IMR-90 (cell line): ENCODE measurements around the gene ABHD18. TPM values are rescaled to one million over a fixed set of nuclear protein-coding genes. Genes with fewer than 3 reads are reported as not detected.
"Not testable (repeated sequence)": the region's sequence is repeated elsewhere in the genome, so short reads cannot be mapped to it uniquely, and the experiment has no call there.

Source experiments
- ATAC-seq: fragments of 200-7000 bp; cut with Tn5 transposase; 2 replicates; pipeline ENCODE4 v1.9.1; 2020; ENCODE audit warnings: low read depth, mild to moderate bottlenecking, moderate library complexity
- BruUV-seq: library from RNA; stranded (reverse); fragments of 400-500 nt; replicated peaks from 2 replicates; lab custom pipeline; 2021; lab: Mats Ljungman, UMichigan
- CTCF ChIA-PET: fragments of 300-600 bp; formaldehyde crosslinking; extraction: SDS; loops from one replicate; lab custom pipeline; 2021; ENCODE audit warnings: antibody characterized with exemption; lab: Yijun Ruan, JAX
- POLR2A ChIA-PET: fragments of 300-600 bp; sonication (Branson Sonifier 250); formaldehyde crosslinking; loops from one replicate; lab custom pipeline; 2022; ENCODE audit warnings: antibody characterized with exemption; ENCODE audit not compliant: unreplicated experiment; lab: Charles Lee
- DNase-seq: peaks from one replicate; pipeline ENCODE4 v3.0.0; 2013
- H2AFZ ChIP-seq: replicated peaks from 2 replicates; pipeline ENCODE3; 2013; ENCODE audit warnings: low read length, mild to moderate bottlenecking; ENCODE audit not compliant: poor library complexity
- H2AK5ac ChIP-seq: 2 replicates; pipeline ENCODE4 v1.6.1; 2013; ENCODE audit warnings: low read depth, low read length, inconsistent platforms
- H2AK9ac ChIP-seq: replicated peaks from 2 replicates; pipeline ENCODE3; 2013; ENCODE audit warnings: mild to moderate bottlenecking, low read depth, low read length, moderate library complexity; ENCODE audit not compliant: poor library complexity
- H2BK120ac ChIP-seq: 2 replicates; pipeline ENCODE4 v1.6.1; 2013; ENCODE audit warnings: low read depth, low read length, inconsistent platforms
- H2BK15ac ChIP-seq: 3 replicates; pipeline ENCODE4 v1.6.1; 2013; ENCODE audit warnings: low read depth, low read length, inconsistent platforms
- H2BK20ac ChIP-seq: 2 replicates; pipeline ENCODE4 v1.6.1; 2013; ENCODE audit warnings: low read depth, mild to moderate bottlenecking, inconsistent platforms, low read length, moderate library complexity
- H2BK5ac ChIP-seq: 2 replicates; pipeline ENCODE4 v1.6.1; 2013; ENCODE audit warnings: mild to moderate bottlenecking, low read depth, low read length, inconsistent platforms; ENCODE audit not compliant: poor library complexity, severe bottlenecking
- H3K14ac ChIP-seq: replicated peaks from 2 replicates; pipeline ENCODE4 v1.6.1; 2013; ENCODE audit warnings: low read depth, low read length, inconsistent platforms
- H3K18ac ChIP-seq: 2 replicates; pipeline ENCODE4 v1.6.1; 2013; ENCODE audit warnings: low read depth, low read length, control low read depth
- H3K23ac ChIP-seq: 2 replicates; pipeline ENCODE4 v1.6.1; 2013; ENCODE audit warnings: low read depth, low read length, inconsistent platforms
- H3K27ac ChIP-seq: 2 replicates; pipeline ENCODE4 v1.5.1; 2013; ENCODE audit warnings: mild to moderate bottlenecking, control low read depth, low read length; ENCODE audit not compliant: insufficient read depth
- H3K27me3 ChIP-seq: 2 replicates; pipeline ENCODE4 v1.6.1; 2013; ENCODE audit warnings: low read length; ENCODE audit not compliant: control insufficient read depth, insufficient read depth
- H3K36me3 ChIP-seq: 2 replicates; pipeline ENCODE4 v1.6.1; 2013; ENCODE audit warnings: low read length, mixed read lengths; ENCODE audit not compliant: control insufficient read depth, insufficient read depth
- H3K4ac ChIP-seq: 2 replicates; pipeline ENCODE4 v1.6.1; 2013; ENCODE audit warnings: low read depth, low read length, inconsistent platforms
- H3K4me1 ChIP-seq: 2 replicates; pipeline ENCODE4 v1.6.1; 2013; ENCODE audit warnings: low read length, mixed read lengths; ENCODE audit not compliant: control insufficient read depth, insufficient read depth
- H3K4me2 ChIP-seq: 2 replicates; pipeline ENCODE4 v1.6.1; 2013; ENCODE audit warnings: low read depth, mild to moderate bottlenecking, control low read depth, low read length, moderate library complexity
- H3K4me3 ChIP-seq: 2 replicates; pipeline ENCODE4 v1.5.1; 2013; ENCODE audit warnings: low read depth, mild to moderate bottlenecking, control low read depth, low read length, moderate library complexity; ENCODE audit not compliant: insufficient read depth
- H3K56ac ChIP-seq: 2 replicates; pipeline ENCODE4 v1.6.1; 2013; ENCODE audit warnings: low read length, inconsistent platforms; ENCODE audit not compliant: insufficient read depth; ENCODE audit errors: extremely low read depth
- H3K79me1 ChIP-seq, 2 experiments: 2 replicates each; pipeline ENCODE4 v1.6.1; 2013; ENCODE audit warnings: low read length in 2 of 2, inconsistent platforms in 1 of 2, low read depth in 1 of 2
- H3K9ac ChIP-seq: 2 replicates; pipeline ENCODE4 v1.6.1; 2013; ENCODE audit warnings: low read depth, low read length, control low read depth
- H3K9me1 ChIP-seq: 2 replicates; pipeline ENCODE4 v1.6.1; 2013; ENCODE audit warnings: low read length, inconsistent platforms; ENCODE audit not compliant: insufficient read depth
- H3K9me3 ChIP-seq: 2 replicates; pipeline ENCODE4 v1.6.1; 2013; ENCODE audit warnings: low read length; ENCODE audit not compliant: control insufficient read depth, insufficient read depth
- H4K20me1 ChIP-seq: 2 replicates; pipeline ENCODE4 v1.6.1; 2013; ENCODE audit warnings: low read length, inconsistent platforms; ENCODE audit not compliant: insufficient read depth
- H4K5ac ChIP-seq: 2 replicates; pipeline ENCODE4 v1.6.1; 2013; ENCODE audit warnings: mild to moderate bottlenecking, low read depth, low read length, control low read depth
- H4K8ac ChIP-seq, 2 experiments: 2 replicates each; pipeline ENCODE4 v1.6.1; 2013; ENCODE audit warnings: low read depth in 2 of 2, low read length in 2 of 2, control low read depth in 1 of 2, inconsistent platforms in 1 of 2
- H4K91ac ChIP-seq: 2 replicates; pipeline ENCODE4 v1.6.1; 2013; ENCODE audit warnings: low read depth, low read length, inconsistent platforms; ENCODE audit not compliant: insufficient read depth
- WGBS, 2 experiments: methylation state at CpG; one replicate each; pipeline versions ENCODE4 v1.1.5 to v1.1.7; 2013; ENCODE audit warnings: missing lambda C conversion rate in 2 of 2; ENCODE audit not compliant: insufficient read length in 1 of 2; ENCODE audit errors: extremely low coverage in 2 of 2; 5-methylcytosine and 5-hydroxymethylcytosine counted together
- dilution Hi-C: fragments of 300-500 bp; cut with HindIII; formaldehyde crosslinking; loops from one replicate; pipeline ENCODE4 v1.14.3; 2018; ENCODE audit warnings: low sequenced_read_pairs; ENCODE audit not compliant: unreplicated experiment
- in situ Hi-C: fragments of 300-500 bp; cut with MboI; formaldehyde crosslinking; loops from 3 replicates; pipeline ENCODE4 v1.14.3; 2019; ENCODE audit warnings: low sequenced_read_pairs, inconsistent platforms, mixed read lengths
- intact Hi-C: fragments of 100-400 bp; cut with micrococcal nuclease; formaldehyde crosslinking; loops from 2 replicates; pipeline ENCODE4 v1.10.0; 2022
- polyA plus RNA-seq, 3 experiments: library from polyadenylated mRNA; depleted of rRNA; stranded (reverse); fragments of >200 nt; gene quantifications; 2 replicates each; pipeline ENCODE4 v1.2.3, GENCODE V29; 2012; ENCODE audit warnings: low replicate concordance in 1 of 3
- total RNA-seq: library from RNA; depleted of rRNA; stranded (reverse); fragments of >200 nt; gene quantifications from 2 replicates; pipeline ENCODE4 v1.2.3, GENCODE V29; 2012

ABHD18 gene
- total and polyA plus RNA-seq, 2 of the 4 experiments (the other 2 are of a cell fraction) = 2.4 to 4.3 TPM

- CTCF ChIA-PET, dilution Hi-C loops, DNase-seq: not testable (repeated sequence)
Measured at GRCh38 chr4:128047514-128047913, 82.3 kb downstream of the ABHD18 start.

GRCh38 chr4:128051229-128051628, 86.0 kb downstream of the ABHD18 start:
- intact Hi-C loops, dilution Hi-C loops: not testable (repeated sequence)

More at GRCh38 chr4:128047514-128047913, 82.3 kb downstream of the ABHD18 start:
- H3K9me3 ChIP-seq, H3K27me3 ChIP-seq, in situ Hi-C loops, H3K79me1 ChIP-seq, BruUV-seq, H2AFZ ChIP-seq, H3K27ac ChIP-seq, H4K5ac ChIP-seq, H3K4me3 ChIP-seq, H2BK20ac ChIP-seq, H2BK5ac ChIP-seq, ATAC-seq, H4K8ac ChIP-seq, H3K23ac ChIP-seq, H3K4ac ChIP-seq, H4K91ac ChIP-seq, H3K9me1 ChIP-seq, H3K18ac ChIP-seq, H3K14ac ChIP-seq, H3K36me3 ChIP-seq, H2AK5ac ChIP-seq, H3K9ac ChIP-seq, H2AK9ac ChIP-seq, H3K4me2 ChIP-seq, H3K4me1 ChIP-seq, H2BK120ac ChIP-seq, H2BK15ac ChIP-seq, POLR2A ChIA-PET, H4K20me1 ChIP-seq, intact Hi-C loops, H3K56ac ChIP-seq: not testable (repeated sequence)
- WGBS, 2 experiments = 94% methylated on average over 7 of the region's 34 CpGs; no CpG with 5 or more reads in 1 of the 2 experiments

More at GRCh38 chr4:128051229-128051628, 86.0 kb downstream of the ABHD18 start:
- H4K8ac ChIP-seq, H4K91ac ChIP-seq, H3K18ac ChIP-seq, H3K36me3 ChIP-seq, H4K20me1 ChIP-seq, H4K5ac ChIP-seq, H3K4ac ChIP-seq, H2AK5ac ChIP-seq, DNase-seq, ATAC-seq, H3K4me2 ChIP-seq, in situ Hi-C loops, H2BK15ac ChIP-seq, H2AFZ ChIP-seq, H3K4me1 ChIP-seq, H2BK120ac ChIP-seq, H3K9me1 ChIP-seq, H2BK20ac ChIP-seq, BruUV-seq, H3K4me3 ChIP-seq, POLR2A ChIA-PET, H2BK5ac ChIP-seq, H3K27ac ChIP-seq, H3K23ac ChIP-seq, H3K14ac ChIP-seq, H2AK9ac ChIP-seq, H3K9ac ChIP-seq, H3K9me3 ChIP-seq, H3K56ac ChIP-seq, H3K79me1 ChIP-seq, H3K27me3 ChIP-seq: not testable (repeated sequence)
- CTCF ChIA-PET = interaction anchor here (0.6 to 0.7 kb wide), 2 partner anchors 129 to 287 kb away, joined by 3 read pairs; no protein-coding TSS in a partner anchor
- WGBS, 2 experiments = no CpG with 5 or more reads among the region's 10 CpGs
